Hematopoietic multipotent progenitor cell treated with erythropoietin and hydrocortisone succinate and interleukin-3 and kit ligand, for 8 days (in vitro differentiated cells): ENCODE results near the gene MYO7B.

Source experiments
- DNase-seq: peaks from one replicate; pipeline ENCODE4 v3.0.0-alpha.2; 2015

MYO7B gene

DNA sequence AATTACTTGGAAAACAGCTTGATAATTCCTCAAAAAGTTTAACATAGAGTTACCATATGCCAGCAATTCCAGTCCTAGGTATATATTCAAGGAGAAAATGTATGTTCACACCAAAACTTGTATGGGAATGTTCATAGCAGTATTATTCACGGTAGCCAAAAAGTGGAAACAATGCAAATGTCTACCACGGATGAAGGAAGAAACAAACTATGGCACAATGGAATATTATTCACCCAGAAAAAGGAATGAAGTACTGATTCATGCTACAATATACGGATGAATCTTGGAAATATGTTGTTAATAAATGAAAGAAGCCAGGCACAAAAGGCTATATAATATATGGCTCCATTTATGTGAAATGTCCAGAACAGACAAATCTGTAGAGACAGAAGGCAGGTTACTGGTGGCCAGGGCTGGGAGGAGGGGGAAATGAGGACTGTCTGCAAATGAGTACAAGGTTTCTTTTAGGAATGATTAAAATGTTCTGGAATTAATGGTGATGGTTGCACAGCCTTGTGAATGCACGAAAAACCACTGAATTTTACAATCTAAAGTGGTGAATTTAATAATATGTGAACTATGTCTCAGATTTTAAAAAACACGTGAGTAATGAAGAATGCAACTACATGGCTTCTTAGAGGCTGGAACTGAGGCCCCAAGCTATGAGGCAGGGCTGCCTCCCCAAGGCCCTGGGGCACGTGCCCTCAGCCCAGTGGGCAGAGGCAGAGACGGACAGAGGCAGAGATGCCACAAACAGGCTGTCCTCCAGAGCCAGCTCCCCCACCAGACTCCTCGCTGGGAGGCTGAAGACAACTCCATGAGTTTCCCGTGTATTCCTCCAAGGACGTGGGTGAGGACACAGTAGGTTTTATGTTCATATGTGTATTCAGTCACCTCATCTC is 134.8 kb downstream of the MYO7B start:
- no peak for DNase-seq

- DNase-seq = no peak
Observed at GRCh38 chr2:127670957-127671290, 135.4 kb downstream of the MYO7B start.

DNA sequence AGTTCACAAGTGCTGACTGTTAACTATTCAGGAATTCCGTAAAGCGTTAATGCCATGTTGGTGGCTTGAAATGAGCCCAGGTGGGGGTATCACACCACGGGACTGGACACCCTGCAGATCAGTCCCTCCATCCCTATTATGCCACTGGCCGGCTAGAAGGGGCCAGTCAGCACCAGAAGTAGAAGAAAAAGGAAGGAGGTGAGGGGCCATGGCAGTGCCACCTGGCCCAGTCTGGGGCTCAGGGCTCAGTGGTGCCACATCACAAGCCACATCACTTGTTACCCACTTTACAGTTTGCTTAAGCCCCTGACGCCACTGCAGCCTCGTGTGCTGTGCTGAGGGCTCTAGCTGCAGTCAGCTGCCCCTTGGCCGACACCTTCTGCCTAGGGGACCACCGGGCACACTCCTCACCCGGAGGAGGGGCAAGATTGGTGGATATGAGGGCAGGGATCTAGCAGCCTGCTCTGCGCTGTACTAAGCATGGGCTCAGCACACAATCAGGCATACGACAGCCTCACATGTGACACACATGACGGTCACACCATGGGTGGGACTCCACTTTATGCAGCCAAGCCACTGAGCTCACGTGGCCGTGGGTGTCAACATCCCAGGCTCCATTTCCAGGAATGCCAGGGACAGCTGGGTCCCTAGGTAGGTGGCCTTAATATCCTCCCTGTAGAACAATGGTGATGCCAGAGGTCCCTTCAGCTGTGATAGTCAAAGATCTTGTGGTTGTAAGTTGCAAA is 136.2 kb downstream of the MYO7B start:
- DNase-seq = no peak

DNA sequence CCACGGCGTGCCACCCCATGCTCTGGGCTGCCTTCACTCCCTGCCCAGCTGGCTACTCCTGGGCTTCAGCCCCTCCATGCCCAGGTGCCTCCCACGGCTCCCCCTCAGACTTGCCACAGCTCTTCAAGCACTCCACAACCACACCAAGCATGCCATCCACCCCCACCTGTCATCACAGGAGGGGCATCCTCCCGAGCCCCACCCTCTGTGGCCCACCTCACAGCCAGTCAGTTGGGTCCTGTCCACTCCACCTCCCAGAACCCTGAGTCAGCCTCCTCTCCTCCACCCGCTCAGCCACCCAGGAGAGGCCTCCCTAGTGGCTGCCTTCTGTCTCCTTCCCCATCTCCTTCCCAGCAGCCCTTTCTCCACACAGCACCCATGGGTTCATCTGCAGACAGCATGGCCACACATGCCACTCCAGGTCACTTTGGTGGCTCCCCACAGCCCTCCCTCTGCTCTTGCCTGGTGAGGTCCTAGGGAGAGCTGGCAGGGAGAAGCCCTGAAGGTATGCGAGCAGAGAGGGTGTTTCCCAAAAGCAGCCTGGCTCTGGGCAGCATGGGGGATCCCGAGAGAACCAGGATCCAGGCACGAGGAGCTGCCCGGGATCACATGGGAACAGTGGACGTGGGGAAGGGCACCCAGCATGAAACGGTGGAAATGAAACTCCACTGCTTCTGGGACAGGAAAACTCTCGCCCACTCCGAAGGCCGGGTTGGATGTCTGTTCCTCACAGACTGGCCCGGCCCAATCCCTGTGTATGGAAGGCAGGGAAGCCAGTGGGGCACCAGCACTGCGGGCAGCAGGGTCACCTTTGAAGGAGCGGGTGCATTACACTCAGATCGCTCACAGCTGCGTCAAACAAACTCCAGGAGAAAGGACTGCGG is 137.1 kb downstream of the MYO7B start:
- DNase-seq = no peak

DNA sequence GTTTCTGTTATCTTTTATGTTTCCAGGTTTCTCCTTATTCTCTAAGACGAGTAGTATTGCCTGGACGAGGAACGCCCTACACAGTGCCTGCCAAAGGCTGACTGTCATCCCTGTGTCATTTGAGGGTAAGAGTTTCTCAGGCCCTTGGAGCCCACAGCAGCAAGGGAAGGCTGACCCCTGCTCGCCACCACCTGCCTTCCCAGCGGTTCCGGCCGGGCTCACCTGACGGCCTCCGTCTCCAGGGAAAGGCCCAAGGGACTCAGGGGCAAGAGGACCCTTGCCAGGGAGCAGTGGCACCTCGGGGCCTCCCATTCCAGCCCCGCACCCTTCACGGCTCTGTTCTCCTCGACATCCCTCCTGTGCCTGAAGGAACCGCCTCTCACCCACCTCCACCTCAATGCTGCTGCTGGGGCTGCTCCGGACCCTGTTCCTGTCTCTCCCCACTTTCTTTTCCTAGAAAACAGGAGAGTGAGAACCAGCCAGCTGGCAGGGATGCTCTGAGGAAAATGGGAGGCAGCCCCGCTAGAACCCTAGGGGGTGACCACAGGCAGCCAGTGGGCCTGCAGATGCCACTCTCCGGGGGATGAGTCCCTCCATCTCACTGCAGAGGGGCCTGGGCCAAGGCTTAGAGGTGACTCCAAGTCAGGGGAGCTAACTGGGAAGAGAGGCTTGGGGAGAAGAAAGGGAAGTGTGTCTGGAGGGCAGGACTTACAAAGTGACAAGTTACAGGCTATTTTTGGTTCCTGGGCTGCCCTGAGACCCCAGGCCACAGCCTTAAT is 138.0 kb downstream of the MYO7B start:
- no peak for DNase-seq

DNA sequence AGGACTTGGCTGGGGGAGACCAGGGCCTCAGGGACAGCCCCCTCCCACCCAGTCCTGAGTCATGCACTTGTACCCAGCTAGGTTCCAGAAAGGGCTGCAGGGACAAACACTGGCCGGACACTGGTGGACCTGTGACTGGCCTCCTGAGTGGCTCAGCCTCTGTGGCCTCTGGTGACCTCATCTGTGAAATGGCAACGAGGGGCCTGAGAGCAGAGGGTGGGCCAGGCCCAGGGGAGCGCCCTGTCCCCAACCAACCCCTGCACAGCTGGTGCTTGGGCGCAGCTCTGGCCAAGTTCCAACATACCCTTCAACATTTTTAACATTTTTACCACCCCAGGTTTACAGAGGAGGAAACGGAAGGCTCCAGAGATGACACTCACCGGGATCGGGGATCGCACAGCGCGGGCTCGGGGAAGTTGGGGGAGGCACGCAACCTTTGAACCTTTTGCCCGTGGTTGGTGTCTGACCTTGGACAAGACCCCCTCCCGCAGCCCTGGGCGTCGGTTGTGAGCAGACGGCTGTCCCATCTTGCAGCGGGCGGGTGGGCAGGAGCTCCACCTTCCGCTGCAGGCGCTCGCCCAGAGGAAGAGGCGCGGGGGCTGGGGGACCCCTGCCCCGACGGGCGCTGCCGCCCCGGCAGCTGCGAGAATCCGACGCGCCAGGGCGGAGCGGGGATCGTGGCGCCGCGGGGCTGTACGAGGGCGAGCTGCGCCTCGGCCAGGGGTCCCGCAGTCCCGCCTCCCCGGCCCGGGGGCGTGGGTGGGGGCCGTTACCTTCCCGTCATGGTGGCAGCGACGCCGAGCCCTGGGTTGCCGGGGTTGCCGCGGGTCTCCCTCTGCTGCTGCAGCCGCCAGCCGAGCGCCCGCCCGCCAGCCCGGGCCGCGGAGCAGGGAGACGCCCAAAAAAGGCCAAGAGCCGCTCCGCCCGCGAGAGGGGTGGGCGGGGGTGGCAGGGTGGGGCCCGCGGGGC is 139.0 kb downstream of the MYO7B start:
- DNase-seq = peak; percentile 8

DNA sequence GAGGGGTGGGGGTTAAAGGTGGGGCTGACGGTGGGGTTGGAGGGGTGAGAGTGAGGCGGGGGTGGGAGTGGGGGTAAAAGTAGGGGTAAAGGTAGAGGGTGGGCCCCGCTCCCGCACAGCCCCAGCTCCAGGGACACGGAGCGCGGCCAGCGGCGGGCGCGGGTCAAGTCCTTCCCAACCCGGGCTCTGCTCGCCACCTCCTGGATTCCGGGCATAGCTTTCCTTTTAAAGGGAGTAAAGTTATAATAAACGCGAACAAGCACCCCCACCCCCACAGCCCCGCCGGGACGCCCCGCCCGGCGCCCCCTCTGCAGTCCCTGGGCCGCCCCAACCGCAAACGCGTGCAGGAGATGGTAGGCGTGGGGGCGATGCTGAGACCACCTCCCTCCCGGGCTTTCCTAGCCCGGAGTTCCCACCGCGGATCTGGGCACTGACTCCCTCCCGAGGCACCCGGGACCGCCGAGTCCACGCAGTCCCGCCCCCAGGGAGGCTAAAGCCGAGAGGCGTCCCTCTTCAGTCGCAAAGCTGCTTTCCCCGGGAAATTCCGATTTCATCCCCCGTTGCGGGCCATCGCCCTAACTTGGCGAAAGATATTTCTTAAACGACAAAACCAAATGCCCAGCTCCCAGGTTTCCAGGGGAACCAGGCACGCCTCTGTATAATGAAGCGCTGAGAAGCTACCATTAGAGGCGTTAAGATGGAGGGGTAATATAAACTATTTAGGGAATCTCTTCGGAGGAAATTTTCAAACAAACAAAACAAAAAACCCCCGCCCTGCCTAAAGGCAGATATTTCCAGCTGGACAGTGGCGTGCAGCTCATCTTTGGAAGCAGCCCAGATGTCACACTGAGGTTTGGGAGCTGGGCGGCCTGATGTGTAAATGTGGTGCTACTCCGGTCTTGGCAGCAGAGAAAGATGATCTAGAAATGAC is 140.1 kb downstream of the MYO7B start, which contains the start of gene LIMS2:
LIMS2 (minus strand) TSS at position 200 of the 931 bp plus-strand sequence. CDS start 506 bp downstream, outside the sequence.
- DNase-seq = no peak

- DNase-seq = no peak
Observed at GRCh38 chr2:127676906-127677305, 141.4 kb downstream of the MYO7B start.

DNA sequence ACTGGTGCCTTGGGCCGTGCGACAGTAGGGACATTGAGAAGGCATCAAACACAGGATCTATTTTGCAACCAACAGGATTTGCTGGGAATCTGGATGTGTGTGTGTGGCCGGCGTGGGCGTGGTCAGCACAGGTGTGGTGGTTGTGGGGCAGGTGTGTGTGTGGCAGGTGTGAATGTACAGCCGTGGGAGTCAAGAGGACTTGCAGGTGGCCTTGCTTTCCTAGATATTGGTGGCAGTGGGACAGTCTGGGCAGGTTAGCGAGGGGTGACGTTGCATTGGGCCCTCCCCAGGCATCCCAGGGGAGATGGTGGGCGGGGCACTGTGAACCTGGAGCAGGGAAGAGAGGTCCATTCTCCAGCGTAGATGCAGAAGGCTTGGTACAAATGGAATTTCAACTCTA is 143.0 kb downstream of the MYO7B start:
- DNase-seq = no peak

- no peak for DNase-seq
Observed at GRCh38 chr2:127678991-127679390, 143.5 kb downstream of the MYO7B start.

DNA sequence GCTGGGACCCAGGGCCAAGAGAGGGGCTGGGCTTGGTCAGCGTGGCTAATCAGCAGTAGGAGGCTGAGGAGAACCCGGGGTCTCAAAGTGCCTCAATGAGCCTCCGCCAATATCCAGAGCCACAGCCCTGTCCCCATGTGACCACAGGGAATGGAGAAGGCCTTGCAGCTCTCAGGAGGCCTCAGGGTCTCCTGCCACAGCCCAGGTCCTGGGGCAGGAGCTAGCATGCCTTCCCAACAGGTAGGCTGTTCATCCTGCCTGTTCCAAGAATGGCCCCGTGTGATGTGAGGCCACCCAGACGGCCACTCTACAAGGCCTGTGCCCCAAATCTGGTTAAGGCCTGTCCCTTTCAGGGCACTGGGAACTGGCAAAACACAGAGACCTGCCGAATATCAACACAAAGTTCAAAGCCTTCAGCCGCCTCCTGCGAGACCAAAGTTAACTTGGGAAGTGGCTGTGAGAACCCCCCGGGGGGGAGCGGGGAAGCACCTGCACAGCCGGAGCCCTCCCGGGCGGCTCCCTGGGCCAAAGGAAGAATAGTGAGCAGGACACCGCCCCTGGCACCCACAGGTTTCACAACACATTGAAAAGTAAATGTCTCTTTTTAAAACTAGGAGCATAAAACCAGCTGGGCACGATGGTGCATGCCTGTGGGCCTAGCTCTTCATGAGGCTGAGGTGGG is 144.3 kb downstream of the MYO7B start:
- no peak for DNase-seq

DNA sequence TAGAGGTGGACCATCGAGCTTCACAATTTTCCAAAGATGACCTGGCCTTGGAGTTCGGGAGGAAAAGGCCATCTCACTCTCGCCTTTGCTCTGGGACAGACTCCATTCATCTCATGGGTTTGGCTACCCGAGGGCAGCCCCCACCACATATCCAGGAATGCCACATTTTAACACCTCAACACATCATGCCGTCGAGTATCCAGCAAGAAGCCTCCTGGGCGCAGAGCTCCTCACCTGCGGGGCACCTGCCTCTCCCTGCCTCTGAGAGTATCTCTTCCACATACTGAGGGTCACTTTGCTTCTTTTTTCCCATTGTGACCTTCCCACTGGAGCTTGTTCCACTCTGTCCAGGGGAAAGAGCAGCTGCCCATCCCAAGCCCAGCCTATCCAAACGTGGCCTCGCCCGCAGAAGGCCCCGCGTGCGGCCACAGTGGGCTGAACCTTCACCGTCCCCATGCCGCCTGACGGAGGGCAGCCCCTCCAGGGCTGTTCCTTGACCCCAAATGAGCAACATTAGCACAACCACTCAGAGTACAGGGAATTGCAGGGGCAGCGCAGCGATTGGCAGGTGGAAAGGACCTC is 145.3 kb downstream of the MYO7B start:
- no peak for DNase-seq

DNA sequence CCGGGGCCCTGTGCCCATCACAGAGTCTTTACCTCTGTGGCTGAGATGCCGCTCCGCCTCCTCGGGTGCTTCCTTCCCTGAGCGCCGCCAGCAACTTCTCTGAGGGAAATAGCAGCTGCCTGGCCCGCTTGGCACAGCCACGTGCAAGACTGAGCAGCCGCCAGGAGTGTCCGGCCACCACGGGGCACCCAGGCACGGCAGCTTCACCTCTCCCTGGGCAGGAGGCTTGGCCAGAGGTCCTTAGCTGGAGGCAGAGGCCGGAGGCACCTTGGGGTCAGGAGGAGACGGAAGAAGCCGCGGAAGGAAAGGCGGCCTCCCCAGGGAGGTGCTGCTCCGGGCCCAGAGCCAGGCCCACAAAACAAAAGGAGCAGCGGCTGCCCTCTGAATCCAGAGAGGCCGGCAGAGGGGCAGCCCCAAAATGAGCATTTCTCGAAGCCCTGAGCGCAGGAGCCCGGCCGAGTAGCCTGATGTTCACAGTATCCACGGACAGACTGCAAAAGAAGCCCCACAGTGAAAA is 145.9 kb downstream of the MYO7B start:
- DNase-seq = no peak

- DNase-seq = no peak
Observed at GRCh38 chr2:127681976-127682857, 146.7 kb downstream of the MYO7B start.

GRCh38 chr2:127683056-127683455 is 147.6 kb downstream of the MYO7B start:
- DNase-seq = no peak

DNA sequence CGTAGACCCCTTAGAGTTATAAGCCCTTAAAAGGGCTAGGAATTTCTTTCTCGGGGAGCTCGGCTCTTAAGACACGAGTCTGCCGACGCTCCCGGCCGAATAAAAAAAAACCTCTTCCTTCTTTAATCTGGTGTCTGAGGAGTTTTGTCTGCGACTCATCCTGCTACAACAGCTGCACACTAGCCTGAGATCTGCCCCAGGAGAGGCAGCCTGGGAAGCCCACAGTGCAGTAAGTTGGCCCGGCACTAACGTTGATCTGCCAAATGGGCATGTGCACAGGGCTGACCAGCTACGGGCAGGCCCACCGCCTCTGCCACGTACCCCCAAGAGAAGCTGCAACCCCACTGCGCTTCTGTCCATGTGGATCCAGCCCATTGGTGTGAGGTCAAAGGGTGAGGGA is 148.3 kb downstream of the MYO7B start:
- DNase-seq = no peak

DNA sequence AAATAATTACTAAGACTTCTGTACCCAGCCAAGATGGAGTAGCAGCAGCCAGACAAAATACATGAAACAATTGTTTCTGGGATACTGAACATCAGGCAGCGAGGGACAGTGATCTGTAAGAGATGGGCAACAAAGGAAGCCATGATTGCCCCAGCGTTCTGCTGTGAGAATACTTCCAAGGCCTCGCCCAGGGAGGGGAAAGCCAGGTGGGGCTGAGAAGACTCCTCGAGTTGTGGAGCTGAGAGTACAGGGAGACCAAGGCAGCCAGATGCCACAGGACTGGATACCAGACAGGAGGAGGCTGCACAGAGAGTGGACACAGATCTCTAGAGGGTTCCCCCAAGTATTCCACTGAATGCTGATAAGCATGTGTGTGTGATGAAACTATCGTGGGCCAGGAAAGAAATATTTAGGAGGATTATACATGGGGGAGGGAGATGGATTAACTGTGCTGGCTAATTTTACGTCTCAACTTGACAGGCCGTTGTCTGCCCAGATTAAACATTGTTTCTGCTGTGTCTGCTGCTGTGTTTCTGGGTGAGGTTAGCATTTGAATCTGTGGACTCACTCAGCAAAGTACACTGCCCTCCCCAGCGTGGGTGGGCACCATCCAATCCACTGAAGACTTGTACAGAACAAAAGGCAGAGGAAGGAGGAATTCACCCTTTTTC is 150.1 kb downstream of the MYO7B start:
- DNase-seq = no peak
